LNCAP (cell line): ENCODE data around the gene RFC5.

ENCODE experiments used
- CTCF ChIP-seq: fragments of 450-650 bp; IDR thresholded peaks from 2 replicates; pipeline ENCODE4 v1.5.1; 2017; ENCODE audit warnings: mild to moderate bottlenecking

RFC5 gene

GRCh38 chr12:118046430-118046829, 29.9 kb downstream of the RFC5 start:
- no peak for TF ChIP-seq CTCF

GRCh38 chr12:118050972-118051910, 34.7 kb downstream of the RFC5 start:
- TF ChIP-seq CTCF, result no peak

GRCh38 chr12:118052324-118053070, 36.0 kb downstream of the RFC5 start:
- TF ChIP-seq CTCF, result no peak

GRCh38 chr12:118053071-118053985, 36.8 kb downstream of the RFC5 start:
- TF ChIP-seq CTCF, result no peak

- TF ChIP-seq CTCF, result peak; percentile 66
These were observed 38.6 kb downstream of the RFC5 start for GRCh38 chr12:118055144-118055557.

- TF ChIP-seq CTCF, result no peak
These were observed 39.6 kb downstream of the RFC5 start for GRCh38 chr12:118055865-118056773.
